Endothelial cell of umbilical vein (primary cell): ENCODE data around the gene PLXNB2. TPM values are rescaled to one million over a fixed set of nuclear protein-coding genes. Genes with fewer than 3 reads are reported as not detected.

Experiments used
- BruUV-seq: library from RNA; stranded (reverse); fragments of 400-500 nt; replicated peaks from 2 replicates; lab custom pipeline; 2021; lab: Mats Ljungman, UMichigan
- CTCF ChIA-PET: fragments of 300-600, 350-600 bp; sonication (Branson Sonifier 250); formaldehyde crosslinking; loops from one replicate; lab custom pipeline; 2021; ENCODE audit warnings: antibody characterized with exemption, inconsistent platforms; lab: Charles Lee
- POLR2A ChIA-PET: fragments of 300-600, 350-600 bp; sonication (Branson Sonifier 250); formaldehyde crosslinking; loops from one replicate; lab custom pipeline; 2021; ENCODE audit warnings: antibody characterized with exemption, inconsistent platforms; lab: Charles Lee
- DNase-seq: peaks from one replicate; pipeline ENCODE4 v3.0.0-alpha.2; 2011; ENCODE audit warnings: low read depth, low spot score
- FAIRE-seq: peaks from 2 replicates; lab custom pipeline; 2011; peaks lifted over from hg19 to GRCh38; lab: Jason Lieb, UNC
- H2AFZ ChIP-seq: 2 replicates; pipeline ENCODE4 v1.6.0; 2012; ENCODE audit warnings: low read depth, low read length, control low read depth, inconsistent platforms
- H3K27ac ChIP-seq: 2 replicates; pipeline ENCODE4 v1.5.1; 2011; ENCODE audit warnings: low read depth, mild to moderate bottlenecking, control low read depth, low read length, moderate library complexity; ENCODE audit not compliant: insufficient read depth
- H3K27me3 ChIP-seq, 2 experiments: 2 replicates each; pipeline versions ENCODE4 v1.6.0 to v1.6.1; 2011; ENCODE audit warnings: low read length in 2 of 2, mixed read lengths in 1 of 2; ENCODE audit not compliant: control insufficient read depth in 2 of 2, insufficient read depth in 2 of 2
- H3K36me3 ChIP-seq, 2 experiments: 2 replicates in 1 of 2; 3 replicates in 1 of 2; pipeline ENCODE4 v1.5.1; 2011; ENCODE audit warnings: low read length in 2 of 2, mild to moderate bottlenecking in 1 of 2, moderate library complexity in 1 of 2; ENCODE audit not compliant: control insufficient read depth in 2 of 2, insufficient read depth in 2 of 2; ENCODE audit errors: extremely low read depth in 1 of 2
- H3K4me1 ChIP-seq: 3 replicates; pipeline ENCODE4 v1.5.1; 2011; ENCODE audit warnings: mild to moderate bottlenecking, low read length; ENCODE audit not compliant: control insufficient read depth, insufficient read depth; ENCODE audit errors: extremely low read depth
- H3K4me2 ChIP-seq: 2 replicates; pipeline ENCODE4 v1.6.1; 2011; ENCODE audit warnings: low read length, control low read depth, mixed read lengths; ENCODE audit not compliant: insufficient read depth
- H3K4me3 ChIP-seq, 3 experiments: fragments of 200-600 bp in 1 of 3; sonication (generic), shearing (Covaris generic) in 1 of 3; replicated peaks in 1 of 3; 2 replicates each; pipeline ENCODE4 v1.5.1; 2011 to 2016; ENCODE audit warnings: control low read depth in 3 of 3, low read length in 3 of 3, mild to moderate bottlenecking in 2 of 3, inconsistent platforms in 1 of 3, low read depth in 1 of 3, moderate library complexity in 1 of 3; ENCODE audit not compliant: insufficient read depth in 1 of 3
- H3K79me2 ChIP-seq: 2 replicates; pipeline ENCODE4 v1.6.0; 2012; ENCODE audit warnings: low read length, inconsistent platforms; ENCODE audit not compliant: control insufficient read depth, insufficient read depth
- H3K9ac ChIP-seq: replicated peaks from 2 replicates; pipeline ENCODE3; 2011; ENCODE audit warnings: low read length, control low read depth; ENCODE audit not compliant: insufficient read depth; ENCODE audit errors: extremely low read depth
- H3K9me1 ChIP-seq: replicated peaks from 3 replicates; pipeline ENCODE4 v1.6.0; 2011; ENCODE audit warnings: mild to moderate bottlenecking, low read length; ENCODE audit not compliant: control insufficient read depth, insufficient read depth; ENCODE audit errors: extremely low read depth
- H3K9me3 ChIP-seq: replicated peaks from 2 replicates; pipeline ENCODE4 v1.5.1; 2012; ENCODE audit warnings: low read length, inconsistent platforms; ENCODE audit not compliant: control insufficient read depth, insufficient read depth
- H4K20me1 ChIP-seq: replicated peaks from 2 replicates; pipeline ENCODE3; 2011; ENCODE audit warnings: mild to moderate bottlenecking, low read length; ENCODE audit not compliant: control insufficient read depth, insufficient read depth; ENCODE audit errors: extremely low read depth
- CTCF ChIP-seq, 2 donors: IDR thresholded peaks; 1 replicate in 1 of 2; 2 replicates in 1 of 2; pipeline ENCODE4 v1.5.1; 2011; ENCODE audit warnings: low read length in 2 of 2, mild to moderate bottlenecking in 2 of 2, moderate library complexity in 2 of 2, control low read depth in 1 of 2, inconsistent platforms in 1 of 2, low read depth in 1 of 2; ENCODE audit not compliant: insufficient read depth in 1 of 2; ENCODE audit errors: extremely low read depth in 1 of 2
- EZH2 ChIP-seq: IDR thresholded peaks from 2 replicates; pipeline ENCODE4 v1.6.1; 2012; ENCODE audit warnings: borderline replicate concordance, low read depth, mild to moderate bottlenecking, moderate library complexity, low read length, inconsistent platforms; ENCODE audit not compliant: severe bottlenecking
- FOS ChIP-seq: IDR thresholded peaks from 2 replicates; pipeline ENCODE4 v1.6.1; 2011; ENCODE audit warnings: mild to moderate bottlenecking, low read length, moderate library complexity, borderline replicate concordance; ENCODE audit not compliant: insufficient read depth
- GATA2 ChIP-seq: IDR thresholded peaks from 2 replicates; pipeline ENCODE4 v1.7.0; 2011; ENCODE audit warnings: low read depth, mild to moderate bottlenecking, moderate library complexity, mixed read lengths, low read length; ENCODE audit not compliant: insufficient read length, insufficient read depth
- JUN ChIP-seq: IDR thresholded peaks from 2 replicates; pipeline ENCODE4 v1.6.1; 2011; ENCODE audit warnings: borderline replicate concordance, low read depth; ENCODE audit not compliant: insufficient read length, insufficient read depth
- MAX ChIP-seq: IDR thresholded peaks from 2 replicates; pipeline ENCODE4 v1.6.1; 2011; ENCODE audit not compliant: insufficient read depth, insufficient read length
- MYC ChIP-seq: IDR thresholded peaks from one replicate; pipeline ENCODE4 v1.6.1; 2011; ENCODE audit warnings: mild to moderate bottlenecking, low read depth, low read length
- POLR2A ChIP-seq: IDR thresholded peaks from 2 replicates; pipeline ENCODE4 v1.6.1; 2012; ENCODE audit warnings: low read depth, mild to moderate bottlenecking, control low read depth, low read length
- POLR2AphosphoS5 ChIP-seq: IDR thresholded peaks from 2 replicates; pipeline ENCODE4 v1.6.1; 2012; ENCODE audit warnings: low read depth, mild to moderate bottlenecking, control low read depth, low read length, moderate library complexity; ENCODE audit not compliant: insufficient read depth
- dilution Hi-C: fragments of 300-500 bp; cut with MboI; formaldehyde crosslinking; loops from one replicate; pipeline ENCODE4 v1.15.0; 2019; ENCODE audit warnings: low sequenced_read_pairs; ENCODE audit not compliant: extremely low pct_ligation_motif_present
- intact Hi-C: fragments of 100-400 bp; cut with micrococcal nuclease; formaldehyde crosslinking; loops from one replicate; pipeline ENCODE4 v1.10.0; 2022
- polyA plus RNA-seq, 4 experiments: library from polyadenylated mRNA; depleted of rRNA in 3 of 4; stranded (reverse) in 3 of 4; unstranded in 1 of 4; fragments of >200 nt; gene quantifications; 2 replicates each; pipeline versions ENCODE4 v1.2.1 to v1.2.3, GENCODE V29; 2011 to 2012; ENCODE audit warnings: missing spikeins in 1 of 4
- total RNA-seq: library from RNA; stranded (reverse); gene quantifications from 2 replicates; pipeline ENCODE4 v1.2.3, GENCODE V29; 2021

The PLXNB2 gene
- total and polyA plus RNA-seq, 2 donors (not counting 3 experiments of a cell fraction or from before 2014, with no cell fraction given) = 82.3 to 139 TPM

- dilution Hi-C loops (no loop called here), intact Hi-C loops (no loop called here)
- Histone ChIP-seq H3K79me2 (peaks cover 14% of the 10 kb centered on the region), H3K27me3 (no peaks in the 10 kb centered on the region), H3K9me1 (no peaks in the 10 kb centered on the region), H3K4me2 (no peak overlapping the region), H3K9me3 (no peaks in the 10 kb centered on the region), H4K20me1 (no peaks in the 10 kb centered on the region), H3K4me3 (no peak overlapping the region), H3K36me3 (peaks cover 0 to 36% of the 10 kb centered on the region in 2 experiments), H2AFZ (no peak overlapping the region), H3K4me1 (peaks cover 11% of the 10 kb centered on the region), H3K9ac (no peak overlapping the region), H3K27ac (no peak overlapping the region)
- ChIA-PET CTCF (interaction anchor here (1.4 kb wide), 2 partner anchors 12 to 86 kb away, joined by 3 to 6 read pairs; no protein-coding TSS in a partner anchor), POLR2A (no interaction called here)
- FAIRE-seq (no peak), DNase-seq (no peak)
- BruUV-seq = no TSS peak
- TF ChIP-seq CTCF (IDR thresholded peaks at IDR 0.05; ENCODE audit: extremely low read depth in 1 of 2, insufficient read depth in 1 of 2, low read depth in 1 of 2, low read length in 2 of 2) = no peak
- TF ChIP-seq POLR2A = no peak
- no peak for TF ChIP-seq GATA2
- no peak for TF ChIP-seq MYC
- no peak for TF ChIP-seq MAX
- TF ChIP-seq JUN = no peak
- TF ChIP-seq FOS = no peak
- TF ChIP-seq EZH2 = no peak
- no peak for TF ChIP-seq POLR2AphosphoS5
Measured at GRCh38 chr22:50255099-50255498, 52.3 kb downstream of the PLXNB2 start.
